ENCODE data around the gene TSPAN18.

GRCh38 chr11:44880953-44881352, 154.2 kb downstream of the TSPAN18 start:
- no peak for TF ChIP-seq CTCF (IDR thresholded peaks at IDR 0.05)
- TF ChIP-seq POLR2A (IDR thresholded peaks at IDR 0.05): no peak
